ENCODE results near the gene PMPCA.
A peak's percentile ranks its signal among the peaks of the same experiment; 100 is the strongest.

The PMPCA gene

DNA sequence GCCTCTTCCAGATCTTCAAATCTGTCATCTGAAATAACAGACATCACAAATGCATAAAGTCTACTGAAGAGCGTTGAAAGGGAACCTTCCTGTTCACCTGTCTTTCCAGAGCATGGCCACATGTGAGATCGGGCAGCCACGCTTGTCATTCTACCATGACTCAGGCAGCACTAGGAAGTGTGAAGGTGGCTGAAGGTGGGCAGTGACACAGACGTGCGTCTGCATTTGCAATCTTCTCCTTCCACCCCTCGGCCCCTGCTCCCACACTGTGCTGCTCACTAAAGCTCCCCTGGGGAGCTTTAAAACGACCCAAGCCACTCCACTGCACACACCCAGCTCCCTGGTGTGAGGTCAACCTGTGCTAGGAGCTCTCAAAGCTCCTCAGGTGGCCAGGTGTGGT lies 2.5 kb upstream of the PMPCA start:
- no peak for DNase-seq
- Histone ChIP-seq H3K27ac (no peak overlapping the region), H3K36me3 (replicated peaks) (peaks cover 41% of the 10 kb centered on the region), H3K27me3 (replicated peaks) (no peaks in the 10 kb centered on the region), H3K4me3 (ENCODE audit: low read depth, low read length) (no peak overlapping the region)
- TF ChIP-seq CTCF (IDR thresholded peaks at IDR 0.05; ENCODE audit: low read depth, low read length, missing control alignments), result no peak
- in situ Hi-C loops (cut with HindIII; ENCODE audit: low pct_ligation_motif_present, low sequenced_read_pairs), result no loop called here

- Histone ChIP-seq H3K27me3 (replicated peaks) (no peaks in the 10 kb centered on the region), H3K4me3 (ENCODE audit: low read depth, low read length) (peak overlapping the region; percentile 96), H3K27ac (peak overlapping the region; percentile 81), H3K36me3 (replicated peaks) (peaks cover 45% of the 10 kb centered on the region)
- TF ChIP-seq CTCF (IDR thresholded peaks at IDR 0.05; ENCODE audit: low read depth, low read length, missing control alignments), result no peak
- peak; percentile 46 for DNase-seq
- in situ Hi-C loops (cut with HindIII; ENCODE audit: low pct_ligation_motif_present, low sequenced_read_pairs), result no loop called here
These were observed 652 bp upstream of the PMPCA start for GRCh38 chr9:136409557-136410455.

DNA sequence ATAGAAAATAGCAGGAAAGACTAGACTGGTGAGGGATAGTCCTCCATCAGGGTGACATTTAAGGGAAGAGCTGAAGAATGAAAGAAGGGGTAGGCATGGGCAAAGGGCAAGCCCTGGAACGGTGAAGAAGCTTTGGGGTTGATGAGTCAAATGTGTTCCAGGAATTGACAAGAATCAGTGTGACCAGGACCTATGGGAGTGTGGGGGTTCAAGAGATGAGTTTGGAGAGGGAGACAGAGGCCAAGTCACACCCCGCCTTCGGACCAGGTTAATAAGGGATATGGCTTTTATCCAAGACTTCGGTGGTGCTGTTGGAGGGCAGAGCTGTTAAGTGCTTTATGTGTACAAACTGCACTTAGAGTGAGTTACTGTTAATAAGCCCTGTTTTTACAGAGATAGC lies 920 bp downstream of the PMPCA start:
- H3K27ac ChIP-seq, result no peak overlapping the region
- in situ Hi-C loops (cut with HindIII; ENCODE audit: low pct_ligation_motif_present, low sequenced_read_pairs), result no loop called here
- no peak for TF ChIP-seq CTCF (IDR thresholded peaks at IDR 0.05; ENCODE audit: low read depth, low read length, missing control alignments)
- peak overlapping the region; percentile 96 for H3K4me3 ChIP-seq (ENCODE audit: low read depth, low read length)
- H3K27me3 ChIP-seq (replicated peaks), result no peaks in the 10 kb centered on the region
- no peak for DNase-seq
- H3K36me3 ChIP-seq (replicated peaks), result peaks cover 42% of the 10 kb centered on the region

DNA sequence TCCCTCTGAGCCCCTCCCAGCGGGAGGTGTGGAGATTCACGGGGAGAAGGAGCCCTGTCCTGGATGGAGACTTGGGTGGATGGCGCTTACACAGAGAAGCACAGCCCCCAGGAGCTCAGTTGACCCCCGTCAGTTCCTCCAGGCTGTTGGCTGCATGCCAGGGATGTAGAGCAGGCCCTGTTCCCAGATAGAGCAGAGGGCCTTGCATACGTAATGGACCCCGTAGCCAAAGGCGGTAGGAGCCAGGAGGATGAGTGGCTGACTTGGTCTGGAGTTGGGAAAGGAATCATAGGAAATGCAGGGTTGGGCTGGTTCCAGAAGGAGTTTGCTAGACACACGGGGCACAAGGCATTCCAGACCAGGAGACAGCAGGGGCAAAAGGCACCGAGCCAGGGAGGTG lies 2.5 kb downstream of the PMPCA start:
- no peak overlapping the region for H3K27ac ChIP-seq
- in situ Hi-C loops (cut with HindIII; ENCODE audit: low pct_ligation_motif_present, low sequenced_read_pairs), result no loop called here
- H3K36me3 ChIP-seq (replicated peaks), result peaks cover 46% of the 10 kb centered on the region
- no peak for DNase-seq
- H3K4me3 ChIP-seq (ENCODE audit: low read depth, low read length), result no peak overlapping the region
- no peaks in the 10 kb centered on the region for H3K27me3 ChIP-seq (replicated peaks)
- no peak for TF ChIP-seq CTCF (IDR thresholded peaks at IDR 0.05; ENCODE audit: low read depth, low read length, missing control alignments)

GRCh38 chr9:136416427-136416826 lies 6.0 kb downstream of the PMPCA start:
- in situ Hi-C loops (cut with HindIII; ENCODE audit: low pct_ligation_motif_present, low sequenced_read_pairs), result no loop called here
- peaks cover 71% of the 10 kb centered on the region for H3K36me3 ChIP-seq (replicated peaks)

More at GRCh38 chr9:136416427-136416826, 6.0 kb downstream of the PMPCA start:
- no peaks in the 10 kb centered on the region for H3K27me3 ChIP-seq (replicated peaks)
- H3K4me3 ChIP-seq (ENCODE audit: low read depth, low read length), result no peak overlapping the region
- no peak for DNase-seq
- no peak overlapping the region for H3K27ac ChIP-seq
- no peak for TF ChIP-seq CTCF (IDR thresholded peaks at IDR 0.05; ENCODE audit: low read depth, low read length, missing control alignments)
